A549 (cell line): ENCODE data around the gene CD164.

ENCODE experiments used
- ESRRA ChIP-seq: fragments of 150-350 bp; IDR thresholded peaks from 2 replicates; pipeline ENCODE4 v1.6.1; 2014; ENCODE audit warnings: mild to moderate bottlenecking, low read length, borderline replicate concordance
- PHF8 ChIP-seq: fragments of 200-600 bp; sonication (generic); IDR thresholded peaks from 2 replicates; pipeline ENCODE4 v1.6.1; 2016; ENCODE audit warnings: low read depth, mild to moderate bottlenecking, antibody characterized with exemption, moderate library complexity, borderline replicate concordance
- POLR2A ChIP-seq: IDR thresholded peaks from 2 replicates; pipeline ENCODE4 v1.6.1; 2012; ENCODE audit warnings: mild to moderate bottlenecking, low read length
- POLR2AphosphoS2 ChIP-seq: conservative IDR thresholded peaks from 2 replicates; pipeline ENCODE4 v1.6.1; 2012; ENCODE audit warnings: low read length, improper control_type of control experiment, inconsistent platforms
- RAD21 ChIP-seq, 2 experiments: fragments of >200 bp in 1 of 2; sonication (Bioruptor Twin) in 1 of 2; formaldehyde crosslinking in 1 of 2; IDR thresholded peaks in 1 of 2; conservative IDR thresholded peaks in 1 of 2; 2 replicates in 1 of 2; 3 replicates in 1 of 2; pipeline ENCODE4 v1.6.1; 2012 to 2018; ENCODE audit warnings: inconsistent platforms in 1 of 2
- RNF2 ChIP-seq: fragments of 200-600 bp; sonication (generic); IDR thresholded peaks from 2 replicates; pipeline ENCODE4 v1.6.1; 2016; ENCODE audit warnings: low read depth, mild to moderate bottlenecking, antibody characterized with exemption, moderate library complexity, borderline replicate concordance
- SMC3 ChIP-seq: fragments of >200 bp; sonication (Bioruptor Twin); formaldehyde crosslinking; IDR thresholded peaks from 3 replicates; pipeline ENCODE4 v1.6.1; 2018; ENCODE audit warnings: inconsistent platforms
- SREBF2 ChIP-seq: fragments of 450-650 bp; IDR thresholded peaks from 2 replicates; pipeline ENCODE4 v1.6.1; 2014; ENCODE audit warnings: mild to moderate bottlenecking, moderate library complexity
- TF ChIP-seq, protein P1 (sequence below): fragments of >200 bp; sonication (Bioruptor Twin); formaldehyde crosslinking; IDR thresholded peaks from 3 replicates; pipeline ENCODE4 v1.5.1; 2016
- TF ChIP-seq, protein P2 (sequence below): IDR thresholded peaks from 2 replicates; pipeline ENCODE4 v1.6.1; 2012
- TF ChIP-seq, protein P3 (sequence below): fragments of 450-650 bp; IDR thresholded peaks from 2 replicates; pipeline ENCODE4 v1.6.1; 2014; ENCODE audit warnings: antibody characterized with exemption

DNA sequence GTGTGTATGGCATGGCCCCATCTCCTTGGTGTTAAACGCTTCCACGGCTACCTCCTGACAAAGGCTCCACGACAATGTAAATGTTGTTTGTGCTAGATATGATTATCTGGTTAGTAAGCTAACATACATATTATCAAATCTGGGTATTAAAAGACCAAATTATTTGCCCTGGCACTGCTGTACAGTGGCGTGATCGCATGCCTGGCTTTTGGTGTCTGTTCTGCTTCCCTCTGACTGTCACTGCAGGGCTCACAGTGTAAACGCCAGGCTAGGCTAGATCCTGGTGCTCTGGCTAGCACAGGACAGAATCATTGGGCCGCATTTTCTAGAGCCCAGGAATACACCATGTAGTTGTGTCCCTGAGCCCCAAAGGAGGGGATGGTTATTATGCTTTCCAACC lies 38.7 kb downstream of the CD164 start:
- TF ChIP-seq SMC3 (no peak), SREBF2 (no peak), POLR2AphosphoS2 (no peak), PHF8 (no peak), ESRRA (no peak), RAD21 (conservative IDR thresholded peaks at IDR 0.05 in 1 of 2, IDR thresholded peaks at IDR 0.05 in 1 of 2) (no peak), RNF2 (no peak), POLR2A (no peak)
- TF ChIP-seq, protein P1, sequence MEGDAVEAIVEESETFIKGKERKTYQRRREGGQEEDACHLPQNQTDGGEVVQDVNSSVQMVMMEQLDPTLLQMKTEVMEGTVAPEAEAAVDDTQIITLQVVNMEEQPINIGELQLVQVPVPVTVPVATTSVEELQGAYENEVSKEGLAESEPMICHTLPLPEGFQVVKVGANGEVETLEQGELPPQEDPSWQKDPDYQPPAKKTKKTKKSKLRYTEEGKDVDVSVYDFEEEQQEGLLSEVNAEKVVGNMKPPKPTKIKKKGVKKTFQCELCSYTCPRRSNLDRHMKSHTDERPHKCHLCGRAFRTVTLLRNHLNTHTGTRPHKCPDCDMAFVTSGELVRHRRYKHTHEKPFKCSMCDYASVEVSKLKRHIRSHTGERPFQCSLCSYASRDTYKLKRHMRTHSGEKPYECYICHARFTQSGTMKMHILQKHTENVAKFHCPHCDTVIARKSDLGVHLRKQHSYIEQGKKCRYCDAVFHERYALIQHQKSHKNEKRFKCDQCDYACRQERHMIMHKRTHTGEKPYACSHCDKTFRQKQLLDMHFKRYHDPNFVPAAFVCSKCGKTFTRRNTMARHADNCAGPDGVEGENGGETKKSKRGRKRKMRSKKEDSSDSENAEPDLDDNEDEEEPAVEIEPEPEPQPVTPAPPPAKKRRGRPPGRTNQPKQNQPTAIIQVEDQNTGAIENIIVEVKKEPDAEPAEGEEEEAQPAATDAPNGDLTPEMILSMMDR, result no peak
- TF ChIP-seq, protein P2, sequence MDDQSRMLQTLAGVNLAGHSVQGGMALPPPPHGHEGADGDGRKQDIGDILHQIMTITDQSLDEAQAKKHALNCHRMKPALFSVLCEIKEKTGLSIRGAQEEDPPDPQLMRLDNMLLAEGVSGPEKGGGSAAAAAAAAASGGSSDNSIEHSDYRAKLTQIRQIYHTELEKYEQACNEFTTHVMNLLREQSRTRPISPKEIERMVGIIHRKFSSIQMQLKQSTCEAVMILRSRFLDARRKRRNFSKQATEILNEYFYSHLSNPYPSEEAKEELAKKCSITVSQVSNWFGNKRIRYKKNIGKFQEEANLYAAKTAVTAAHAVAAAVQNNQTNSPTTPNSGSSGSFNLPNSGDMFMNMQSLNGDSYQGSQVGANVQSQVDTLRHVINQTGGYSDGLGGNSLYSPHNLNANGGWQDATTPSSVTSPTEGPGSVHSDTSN, result no peak
- TF ChIP-seq, protein P3, sequence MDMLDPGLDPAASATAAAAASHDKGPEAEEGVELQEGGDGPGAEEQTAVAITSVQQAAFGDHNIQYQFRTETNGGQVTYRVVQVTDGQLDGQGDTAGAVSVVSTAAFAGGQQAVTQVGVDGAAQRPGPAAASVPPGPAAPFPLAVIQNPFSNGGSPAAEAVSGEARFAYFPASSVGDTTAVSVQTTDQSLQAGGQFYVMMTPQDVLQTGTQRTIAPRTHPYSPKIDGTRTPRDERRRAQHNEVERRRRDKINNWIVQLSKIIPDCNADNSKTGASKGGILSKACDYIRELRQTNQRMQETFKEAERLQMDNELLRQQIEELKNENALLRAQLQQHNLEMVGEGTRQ, result no peak
